ENCODE measurements around the gene ITIH2.
"Not testable (repeated sequence)": the region's sequence is repeated elsewhere in the genome, so short reads cannot be mapped to it uniquely, and the experiment has no call there.

Gene ITIH2

GRCh38 chr10:7686351-7687171 is 16.6 kb upstream of the ITIH2 start:
- no peak for DNase-seq (ENCODE audit: low read depth)

GRCh38 chr10:7687228-7687907 is 15.7 kb upstream of the ITIH2 start:
- peak; percentile 92 for TF ChIP-seq CTCF (IDR thresholded peaks at IDR 0.05; ENCODE audit: low read length, missing control alignments)
- no peak overlapping the region for H3K4me3 ChIP-seq (replicated peaks; ENCODE audit: low read depth, low read length)
- DNase-seq (ENCODE audit: low read depth): peak; percentile 94

More at GRCh38 chr10:7686351-7687171, 16.6 kb upstream of the ITIH2 start:
- H3K4me3 ChIP-seq (replicated peaks; ENCODE audit: low read depth, low read length): no peak overlapping the region
- no peak for TF ChIP-seq CTCF (IDR thresholded peaks at IDR 0.05; ENCODE audit: low read length, missing control alignments)

- H3K4me3 ChIP-seq (replicated peaks; ENCODE audit: low read depth, low read length): no peak overlapping the region
- no peak for TF ChIP-seq CTCF (IDR thresholded peaks at IDR 0.05; ENCODE audit: low read length, missing control alignments)
- no peak for DNase-seq (ENCODE audit: low read depth)
Observed at GRCh38 chr10:7689591-7689990, 13.5 kb upstream of the ITIH2 start.

- not testable (repeated sequence) for DNase-seq (ENCODE audit: low read depth); H3K4me3 ChIP-seq (replicated peaks; ENCODE audit: low read depth, low read length)
Observed at GRCh38 chr10:7690885-7691597, 12.1 kb upstream of the ITIH2 start.

- not testable (repeated sequence) for H3K4me3 ChIP-seq (replicated peaks; ENCODE audit: low read depth, low read length); DNase-seq (ENCODE audit: low read depth)
Observed at GRCh38 chr10:7692368-7692767, 10.7 kb upstream of the ITIH2 start.

GRCh38 chr10:7693194-7693593 is 9.9 kb upstream of the ITIH2 start:
- not testable (repeated sequence) for DNase-seq (ENCODE audit: low read depth); H3K4me3 ChIP-seq (replicated peaks; ENCODE audit: low read depth, low read length)

- peak; percentile 18 for DNase-seq (ENCODE audit: low read depth)
- no peak for TF ChIP-seq CTCF (IDR thresholded peaks at IDR 0.05; ENCODE audit: low read length, missing control alignments)
Observed at GRCh38 chr10:7696545-7696944, 6.6 kb upstream of the ITIH2 start.

GRCh38 chr10:7697426-7697825 is 5.7 kb upstream of the ITIH2 start:
- no peak for TF ChIP-seq CTCF (IDR thresholded peaks at IDR 0.05; ENCODE audit: low read length, missing control alignments)
- no peak overlapping the region for H3K4me3 ChIP-seq (replicated peaks; ENCODE audit: low read depth, low read length)
- peak; percentile 22 for DNase-seq (ENCODE audit: low read depth)

More at GRCh38 chr10:7696545-7696944, 6.6 kb upstream of the ITIH2 start:
- H3K4me3 ChIP-seq (replicated peaks; ENCODE audit: low read depth, low read length): no peak overlapping the region

Measured in fibroblast of pulmonary artery (primary cell).